Tibial artery (tissue), 4 donors: Measurements from ENCODE around the gene RETREG3.

Source experiments
- DNase-seq, 2 donors: peaks; one replicate each; pipeline ENCODE4 v3.0.0-alpha.2; 2019
- H3K27ac ChIP-seq, 2 donors: fragments of 200-600 bp; sonication (generic) in 1 of 2; 1 replicate in 1 of 2; 2 replicates in 1 of 2; pipeline ENCODE4 v1.5.1; 2018 to 2019; ENCODE audit warnings: mild to moderate bottlenecking in 1 of 2
- H3K27me3 ChIP-seq, 2 donors: fragments of 200-600 bp; sonication (generic) in 1 of 2; one replicate each; pipeline versions ENCODE4 v1.5.1 to v1.6.0; 2016 to 2019
- H3K36me3 ChIP-seq, 3 donors: fragments of 200-600 bp; sonication (generic) in 2 of 3; one replicate each; pipeline ENCODE4 v1.5.1; 2016 to 2019; ENCODE audit warnings: mild to moderate bottlenecking in 2 of 3
- H3K4me1 ChIP-seq, 4 donors: fragments of 200-600 bp; sonication (generic) in 2 of 4; 1 replicate in 3 of 4; 2 replicates in 1 of 4; pipeline ENCODE4 v1.5.1; 2016 to 2019
- H3K4me3 ChIP-seq, 2 donors: fragments of 200-600 bp; sonication (generic) in 1 of 2; 1 replicate in 1 of 2; 2 replicates in 1 of 2; pipeline ENCODE4 v1.5.1; 2018 to 2019; ENCODE audit warnings: mild to moderate bottlenecking in 2 of 2
- H3K9me3 ChIP-seq, 3 donors: fragments of 200-600 bp; sonication (generic) in 1 of 3; one replicate each; pipeline ENCODE4 v1.5.1; 2016 to 2019
- CTCF ChIP-seq, 2 experiments: fragments of 200-600 bp in 1 of 2; fragments of 450-650 bp in 1 of 2; IDR thresholded peaks; one replicate each; pipeline ENCODE4 v1.5.1; 2017 to 2019; ENCODE audit warnings: antibody characterized with exemption in 2 of 2, mild to moderate bottlenecking in 1 of 2, moderate library complexity in 1 of 2
- intact Hi-C: fragments of 100-400 bp; cut with DNase I; formaldehyde crosslinking; loops from one replicate; pipeline ENCODE4 v1.15.0; 2023; ENCODE audit warnings: low total_unique reads

RETREG3 gene

GRCh38 chr17:42651392-42651791 lies 42.2 kb upstream of the RETREG3 start:
- no peak overlapping the region for H3K4me3 ChIP-seq
- intact Hi-C loops: loop anchor here (5.0 kb wide), 1 partner anchor 44 kb away; the partner anchor contains the start of genes RETREG3 and TUBG1
- H3K36me3 ChIP-seq: no peaks in the 10 kb centered on the region
- H3K27ac ChIP-seq: no peak overlapping the region
- TF ChIP-seq CTCF (IDR thresholded peaks at IDR 0.05): no peak
- no peaks in the 10 kb centered on the region for H3K27me3 ChIP-seq
- H3K4me1 ChIP-seq: peaks cover 0 to 14% (median 6%) of the 10 kb centered on the region in 4 donors
- no peak for DNase-seq
- no peaks in the 10 kb centered on the region for H3K9me3 ChIP-seq

- intact Hi-C loops: no loop called here
- Histone ChIP-seq H3K4me1 (no peaks in the 10 kb centered on the region), H3K27me3 (no peaks in the 10 kb centered on the region), H3K4me3 (no peak overlapping the region), H3K9me3 (no peaks in the 10 kb centered on the region), H3K27ac (no peak overlapping the region), H3K36me3 (no peaks in the 10 kb centered on the region)
- DNase-seq: no peak
- TF ChIP-seq CTCF (IDR thresholded peaks at IDR 0.05): no peak
These were observed 38.6 kb upstream of the RETREG3 start for GRCh38 chr17:42647778-42648177.

GRCh38 chr17:42642336-42642735 lies 33.2 kb upstream of the RETREG3 start:
- intact Hi-C loops: no loop called here
- Histone ChIP-seq H3K27ac (no peak overlapping the region), H3K36me3 (no peaks in the 10 kb centered on the region), H3K4me1 (no peaks in the 10 kb centered on the region), H3K4me3 (no peak overlapping the region), H3K27me3 (no peaks in the 10 kb centered on the region), H3K9me3 (no peaks in the 10 kb centered on the region)
- no peak for DNase-seq
- TF ChIP-seq CTCF (IDR thresholded peaks at IDR 0.05): no peak

- H3K36me3 ChIP-seq: no peaks in the 10 kb centered on the region
- no peak overlapping the region for H3K4me3 ChIP-seq
- H3K9me3 ChIP-seq: no peaks in the 10 kb centered on the region
- no peak overlapping the region for H3K27ac ChIP-seq
- no peaks in the 10 kb centered on the region for H3K27me3 ChIP-seq
- no peaks in the 10 kb centered on the region for H3K4me1 ChIP-seq
- no peak for DNase-seq
- intact Hi-C loops: no loop called here
- TF ChIP-seq CTCF (IDR thresholded peaks at IDR 0.05): no peak
These were observed 30.9 kb upstream of the RETREG3 start for GRCh38 chr17:42640121-42640520.

GRCh38 chr17:42639525-42640113 lies 30.4 kb upstream of the RETREG3 start:
- no peak for TF ChIP-seq CTCF (IDR thresholded peaks at IDR 0.05)
- no peak overlapping the region for H3K4me3 ChIP-seq
- DNase-seq: no peak
- intact Hi-C loops: no loop called here
- no peaks in the 10 kb centered on the region for H3K27me3 ChIP-seq
- no peak overlapping the region for H3K27ac ChIP-seq
- no peaks in the 10 kb centered on the region for H3K36me3 ChIP-seq
- H3K4me1 ChIP-seq: no peaks in the 10 kb centered on the region
- no peaks in the 10 kb centered on the region for H3K9me3 ChIP-seq

- TF ChIP-seq CTCF (IDR thresholded peaks at IDR 0.05): no peak
- DNase-seq: no peak
- no peaks in the 10 kb centered on the region for H3K4me1 ChIP-seq
- no peaks in the 10 kb centered on the region for H3K36me3 ChIP-seq
- no peaks in the 10 kb centered on the region for H3K9me3 ChIP-seq
- H3K27me3 ChIP-seq: no peaks in the 10 kb centered on the region
- no peak overlapping the region for H3K27ac ChIP-seq
- no peak overlapping the region for H3K4me3 ChIP-seq
- intact Hi-C loops: no loop called here
These were observed 23.8 kb upstream of the RETREG3 start for GRCh38 chr17:42632949-42633444.
